Measurements from ENCODE around the gene AFMID.

- no peak for TF ChIP-seq CTCF (conservative IDR thresholded peaks at IDR 0.05; ENCODE audit: low read depth, low read length)
- no peak for TF ChIP-seq EZH2 (IDR thresholded peaks at IDR 0.05; ENCODE audit: borderline replicate concordance, low read depth, low read length, poor library complexity, severe bottlenecking)
Measured at GRCh38 chr17:78154903-78155811, 32.0 kb upstream of the AFMID start.
